Mesenchymal stem cell (in vitro differentiated cells and primary cell): ENCODE measurements around the gene TRPV2. TPM values are rescaled to one million over a fixed set of nuclear protein-coding genes. Genes with fewer than 3 reads are reported as not detected.

ENCODE experiments used
- DNase-seq: peaks from one replicate; pipeline ENCODE4 v3.0.0-alpha.2; 2013
- H2AFZ ChIP-seq: one replicate; pipeline ENCODE4 v1.6.1; 2013; ENCODE audit warnings: low read depth, mild to moderate bottlenecking, control low read depth, inconsistent platforms, low read length, moderate library complexity
- H2AK5ac ChIP-seq: 2 replicates; pipeline ENCODE4 v1.6.1; 2013; ENCODE audit warnings: low read length, moderate library complexity, mild to moderate bottlenecking, inconsistent platforms; ENCODE audit not compliant: severe bottlenecking
- H2BK120ac ChIP-seq: one replicate; pipeline ENCODE4 v1.6.1; 2013; ENCODE audit warnings: low read depth, mild to moderate bottlenecking, inconsistent platforms, low read length, moderate library complexity
- H2BK12ac ChIP-seq, 2 experiments: one replicate each; pipeline ENCODE4 v1.6.1; 2013; ENCODE audit warnings: inconsistent platforms in 2 of 2, low read length in 2 of 2, mild to moderate bottlenecking in 2 of 2, moderate library complexity in 2 of 2, control low read depth in 1 of 2
- H2BK15ac ChIP-seq: one replicate; pipeline ENCODE4 v1.6.1; 2013; ENCODE audit warnings: mild to moderate bottlenecking, low read depth, inconsistent platforms; ENCODE audit not compliant: poor library complexity, severe bottlenecking
- H2BK5ac ChIP-seq: 2 replicates; pipeline ENCODE4 v1.6.1; 2013; ENCODE audit warnings: low read depth, mild to moderate bottlenecking, low read length, control low read depth, inconsistent platforms; ENCODE audit not compliant: poor library complexity, severe bottlenecking
- H3K14ac ChIP-seq, 2 experiments: one replicate each; pipeline ENCODE4 v1.6.1; 2013; ENCODE audit warnings: inconsistent platforms in 2 of 2, low read length in 2 of 2, control low read depth in 1 of 2, mild to moderate bottlenecking in 1 of 2, moderate library complexity in 1 of 2
- H3K18ac ChIP-seq, 2 experiments: one replicate each; pipeline ENCODE4 v1.6.1; 2013; ENCODE audit warnings: inconsistent platforms in 2 of 2, low read length in 2 of 2, control low read depth in 1 of 2, low read depth in 1 of 2, mild to moderate bottlenecking in 1 of 2
- H3K23ac ChIP-seq, 2 experiments: one replicate each; pipeline ENCODE4 v1.6.1; 2013; ENCODE audit warnings: inconsistent platforms in 2 of 2, low read length in 2 of 2, mild to moderate bottlenecking in 2 of 2, moderate library complexity in 2 of 2, control low read depth in 1 of 2
- H3K27ac ChIP-seq: 2 replicates; pipeline ENCODE4 v1.5.1; 2013; ENCODE audit warnings: mild to moderate bottlenecking, moderate library complexity, low read length, control low read depth, inconsistent platforms; ENCODE audit not compliant: poor library complexity, severe bottlenecking
- H3K27me3 ChIP-seq, 2 experiments: 2 replicates each; pipeline versions ENCODE4 v1.6.1 to v1.7.0; 2013; ENCODE audit warnings: low read length in 2 of 2, mild to moderate bottlenecking in 2 of 2, moderate library complexity in 2 of 2, control low read depth in 1 of 2, inconsistent platforms in 1 of 2; ENCODE audit not compliant: control insufficient read depth in 1 of 2, insufficient read depth in 1 of 2
- H3K36me3 ChIP-seq, 2 experiments: 2 replicates each; pipeline versions ENCODE4 v1.6.1 to v1.7.0; 2013; ENCODE audit warnings: low read length in 2 of 2, control low read depth in 1 of 2, inconsistent platforms in 1 of 2, low read depth in 1 of 2, mild to moderate bottlenecking in 1 of 2; ENCODE audit not compliant: insufficient read depth in 2 of 2, control insufficient read depth in 1 of 2
- H3K4ac ChIP-seq, 2 experiments: one replicate each; pipeline ENCODE4 v1.6.1; 2013; ENCODE audit warnings: inconsistent platforms in 2 of 2, low read length in 2 of 2, mild to moderate bottlenecking in 2 of 2, moderate library complexity in 2 of 2, control low read depth in 1 of 2, low read depth in 1 of 2
- H3K4me1 ChIP-seq: 2 replicates; pipeline ENCODE4 v1.6.1; 2013; ENCODE audit warnings: low read depth, low read length, control low read depth; ENCODE audit not compliant: control insufficient read depth, insufficient read depth
- H3K4me2 ChIP-seq: 2 replicates; pipeline ENCODE4 v1.6.1; 2013; ENCODE audit warnings: low read length, mild to moderate bottlenecking, inconsistent platforms; ENCODE audit not compliant: poor library complexity, severe bottlenecking
- H3K4me3 ChIP-seq, 2 experiments: 2 replicates each; pipeline versions ENCODE4 v1.5.1 to v1.7.0; 2013; ENCODE audit warnings: low read length in 2 of 2, mild to moderate bottlenecking in 2 of 2, control low read depth in 1 of 2, low read depth in 1 of 2; ENCODE audit not compliant: insufficient read depth in 1 of 2
- H3K79me1 ChIP-seq: replicated peaks from 2 replicates; pipeline ENCODE4 v1.6.1; 2013; ENCODE audit warnings: mild to moderate bottlenecking, control low read depth, low read length, inconsistent platforms; ENCODE audit not compliant: poor library complexity, severe bottlenecking
- H3K9ac ChIP-seq: 2 replicates; pipeline ENCODE4 v1.7.0; 2013; ENCODE audit warnings: mild to moderate bottlenecking, low read length, moderate library complexity
- H3K9me3 ChIP-seq: 2 replicates; pipeline ENCODE4 v1.7.0; 2013; ENCODE audit warnings: mild to moderate bottlenecking, low read length; ENCODE audit not compliant: control insufficient read depth
- H4K8ac ChIP-seq: one replicate; pipeline ENCODE4 v1.6.1; 2013; ENCODE audit warnings: inconsistent platforms, mild to moderate bottlenecking, low read length, moderate library complexity
- H4K91ac ChIP-seq: one replicate; pipeline ENCODE4 v1.6.1; 2013; ENCODE audit warnings: mild to moderate bottlenecking, low read length, inconsistent platforms
- WGBS: methylation state at CpG from one replicate; pipeline ENCODE4 v1.1.7; 2013; ENCODE audit warnings: mixed read lengths; 5-methylcytosine and 5-hydroxymethylcytosine counted together
- polyA plus RNA-seq, 2 experiments: library from polyadenylated mRNA; stranded (reverse); fragments of 200-250 nt; gene quantifications; one replicate each; pipeline ENCODE4 v1.2.3, GENCODE V29; 2013

TRPV2 gene, protein sequence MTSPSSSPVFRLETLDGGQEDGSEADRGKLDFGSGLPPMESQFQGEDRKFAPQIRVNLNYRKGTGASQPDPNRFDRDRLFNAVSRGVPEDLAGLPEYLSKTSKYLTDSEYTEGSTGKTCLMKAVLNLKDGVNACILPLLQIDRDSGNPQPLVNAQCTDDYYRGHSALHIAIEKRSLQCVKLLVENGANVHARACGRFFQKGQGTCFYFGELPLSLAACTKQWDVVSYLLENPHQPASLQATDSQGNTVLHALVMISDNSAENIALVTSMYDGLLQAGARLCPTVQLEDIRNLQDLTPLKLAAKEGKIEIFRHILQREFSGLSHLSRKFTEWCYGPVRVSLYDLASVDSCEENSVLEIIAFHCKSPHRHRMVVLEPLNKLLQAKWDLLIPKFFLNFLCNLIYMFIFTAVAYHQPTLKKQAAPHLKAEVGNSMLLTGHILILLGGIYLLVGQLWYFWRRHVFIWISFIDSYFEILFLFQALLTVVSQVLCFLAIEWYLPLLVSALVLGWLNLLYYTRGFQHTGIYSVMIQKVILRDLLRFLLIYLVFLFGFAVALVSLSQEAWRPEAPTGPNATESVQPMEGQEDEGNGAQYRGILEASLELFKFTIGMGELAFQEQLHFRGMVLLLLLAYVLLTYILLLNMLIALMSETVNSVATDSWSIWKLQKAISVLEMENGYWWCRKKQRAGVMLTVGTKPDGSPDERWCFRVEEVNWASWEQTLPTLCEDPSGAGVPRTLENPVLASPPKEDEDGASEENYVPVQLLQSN
- 116 TPM for polyA plus RNA-seq (2013, experiment 1 of 2)
- 113 TPM for polyA plus RNA-seq (2013, experiment 2 of 2)

DNA sequence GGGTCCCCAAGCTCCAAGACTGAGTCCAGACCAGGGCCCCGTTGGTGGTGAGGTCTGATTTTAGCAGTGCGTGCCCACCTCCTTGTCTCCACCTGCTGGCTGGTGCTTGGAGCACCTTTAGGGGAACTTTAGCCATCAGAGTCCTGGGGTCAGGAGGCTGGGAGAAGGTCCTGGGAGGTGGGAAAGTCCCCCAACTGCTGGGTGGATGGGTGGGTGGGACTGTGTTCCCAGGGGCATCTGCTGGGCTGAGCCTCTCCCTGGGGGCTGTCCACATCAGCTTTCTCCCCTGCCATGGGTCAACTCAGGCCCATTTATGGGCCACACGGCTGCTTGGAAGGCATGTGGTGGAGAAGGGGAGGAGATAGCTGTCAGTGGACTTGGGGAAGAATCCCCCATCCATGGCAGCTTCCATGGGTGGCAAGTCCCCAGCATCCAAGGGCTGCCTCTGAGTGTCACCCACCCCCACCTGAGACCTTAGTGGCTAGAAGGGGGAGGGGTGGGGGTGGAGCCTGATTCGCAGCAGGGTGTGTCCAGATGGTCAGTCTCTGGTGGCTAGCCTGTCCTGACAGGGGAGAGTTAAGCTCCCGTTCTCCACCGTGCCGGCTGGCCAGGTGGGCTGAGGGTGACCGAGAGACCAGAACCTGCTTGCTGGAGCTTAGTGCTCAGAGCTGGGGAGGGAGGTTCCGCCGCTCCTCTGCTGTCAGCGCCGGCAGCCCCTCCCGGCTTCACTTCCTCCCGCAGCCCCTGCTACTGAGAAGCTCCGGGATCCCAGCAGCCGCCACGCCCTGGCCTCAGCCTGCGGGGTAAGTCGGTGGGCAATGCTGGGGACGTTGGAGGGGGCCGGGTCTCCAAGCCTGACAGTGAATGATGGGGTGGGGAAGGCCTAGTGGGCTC, at the start of gene TRPV2:
TSS of gene TRPV2 (plus strand) at position 541 of the 894 bp plus-strand sequence. CDS start 2,098 bp downstream, outside the sequence.
- H2AFZ ChIP-seq, result peak within 1 kb of the TSS; percentile 60
- no peak for DNase-seq
- H3K4ac ChIP-seq, result peak within 1 kb of the TSS; percentile 73 to 95
- peak within 1 kb of the TSS; percentile 20 to 97 for H2BK12ac ChIP-seq
- no peaks in the 10 kb centered on the region for H3K27me3 ChIP-seq
- peak within 1 kb of the TSS; percentile 83 for H2BK15ac ChIP-seq
- peak within 1 kb of the TSS in 1 of 2 experiments; percentile 80 for H3K23ac ChIP-seq
- peak within 1 kb of the TSS; percentile 49 for H4K8ac ChIP-seq
- peak within 1 kb of the TSS; percentile 90 for H2BK120ac ChIP-seq
- H3K4me2 ChIP-seq, result peak within 1 kb of the TSS; percentile 46
- H3K4me1 ChIP-seq, result peaks cover 38% of the 10 kb centered on the region
- peak within 1 kb of the TSS; percentile 20 for H2AK5ac ChIP-seq
- peak within 1 kb of the TSS in 1 of 2 experiments; percentile 99 for H3K14ac ChIP-seq
- H3K9ac ChIP-seq, result peak within 1 kb of the TSS; percentile 89
- peak within 1 kb of the TSS; percentile 91 for H4K91ac ChIP-seq
- no peak within 1 kb of the TSS for H2BK5ac ChIP-seq
- no peak within 1 kb of the TSS for H3K27ac ChIP-seq
- no peaks in the 10 kb centered on the region for H3K79me1 ChIP-seq
- peak within 1 kb of the TSS; percentile 30 to 73 for H3K18ac ChIP-seq
- peaks cover 0 to 16% of the 10 kb centered on the region in 2 experiments for H3K36me3 ChIP-seq
- 22% methylated on average over 21 of the region's 21 CpGs for WGBS
- H3K9me3 ChIP-seq, result no peaks in the 10 kb centered on the region
- peak within 1 kb of the TSS; percentile 42 to 87 for H3K4me3 ChIP-seq

DNA sequence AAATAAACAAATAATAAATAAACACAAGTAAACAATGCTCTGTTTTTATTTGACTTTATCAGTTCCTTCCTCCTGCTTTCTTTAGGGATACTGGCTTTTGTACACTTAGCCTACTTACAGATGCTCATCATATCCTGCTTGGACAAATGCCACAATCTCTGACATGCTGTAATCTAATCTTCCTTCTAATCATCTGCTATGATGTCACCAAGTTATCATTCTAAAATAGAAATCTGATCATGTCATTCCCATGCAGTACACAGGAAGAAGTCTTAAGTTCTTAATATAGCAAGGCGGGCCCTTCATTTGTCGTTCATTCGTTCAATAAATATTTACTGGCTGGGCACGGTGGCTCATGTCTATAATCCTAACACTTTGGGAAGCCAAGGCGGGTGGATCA, 43.6 kb upstream of the TRPV2 start:
- Histone ChIP-seq H3K14ac (no peak overlapping the region), H3K79me1 (no peaks in the 10 kb centered on the region), H3K18ac (no peak overlapping the region), H2BK120ac (no peak overlapping the region), H3K4me2 (no peak overlapping the region), H3K9ac (no peak overlapping the region), H2BK12ac (no peak overlapping the region), H3K36me3 (no peaks in the 10 kb centered on the region), H3K27me3 (no peaks in the 10 kb centered on the region), H3K4me1 (no peaks in the 10 kb centered on the region), H3K27ac (no peak overlapping the region), H3K4ac (no peak overlapping the region), H4K91ac (no peak overlapping the region), H3K9me3 (no peaks in the 10 kb centered on the region), H2AK5ac (no peak overlapping the region), H2AFZ (no peak overlapping the region), H3K4me3 (no peak overlapping the region), H2BK5ac (no peak overlapping the region), H2BK15ac (no peak overlapping the region), H4K8ac (no peak overlapping the region), H3K23ac (no peak overlapping the region)
- DNase-seq, result peak; percentile 85
- WGBS, result 68% methylated on average over 4 of the region's 5 CpGs

DNA sequence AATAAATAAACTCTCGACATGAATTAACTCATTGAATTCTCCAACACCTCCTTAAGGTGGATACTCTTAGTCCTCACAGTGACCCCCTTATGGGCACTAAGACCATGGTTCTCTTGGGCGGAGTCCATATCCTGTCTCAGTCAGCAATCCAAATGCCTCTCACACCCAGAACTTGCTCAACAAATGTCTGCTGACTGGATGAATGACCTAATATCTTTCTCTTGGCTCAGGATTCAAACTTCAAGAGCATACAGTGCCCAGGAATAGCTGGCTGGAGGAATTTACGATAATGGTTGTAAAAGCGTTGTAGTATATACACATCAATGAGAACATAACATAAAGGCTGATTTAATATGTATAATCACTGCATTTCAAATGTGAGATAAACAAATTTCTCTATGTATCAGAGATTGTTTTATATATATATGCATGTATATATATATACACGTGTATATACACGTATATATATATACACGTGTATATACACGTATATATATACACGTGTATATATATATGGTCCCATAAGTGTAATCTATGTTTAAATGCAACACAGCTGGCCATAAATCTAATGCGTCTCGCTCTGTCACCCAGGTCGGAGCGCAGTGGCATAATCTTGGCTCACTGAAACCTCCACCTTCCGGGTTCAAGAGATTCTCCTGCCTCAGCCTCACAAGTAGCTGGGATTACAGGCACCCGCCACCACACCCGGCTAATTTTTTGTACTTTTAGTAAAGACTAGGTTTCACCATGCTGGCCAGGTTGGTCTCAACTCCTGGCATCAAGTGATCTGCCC, 41.0 kb upstream of the TRPV2 start:
- no peak overlapping the region for H2AK5ac ChIP-seq
- H2BK12ac ChIP-seq, result no peak overlapping the region
- H3K4me1 ChIP-seq, result no peaks in the 10 kb centered on the region
- H3K9ac ChIP-seq, result no peak overlapping the region
- H3K9me3 ChIP-seq, result no peaks in the 10 kb centered on the region
- no peak overlapping the region for H3K4ac ChIP-seq
- H2BK120ac ChIP-seq, result no peak overlapping the region
- no peak overlapping the region for H4K8ac ChIP-seq
- no peak overlapping the region for H2BK15ac ChIP-seq
- H3K23ac ChIP-seq, result no peak overlapping the region
- H2AFZ ChIP-seq, result no peak overlapping the region
- H3K79me1 ChIP-seq, result no peaks in the 10 kb centered on the region
- peak; percentile 63 for DNase-seq
- no peaks in the 10 kb centered on the region for H3K27me3 ChIP-seq
- WGBS, result 91% methylated on average over 10 of the region's 16 CpGs
- no peak overlapping the region for H4K91ac ChIP-seq
- H3K14ac ChIP-seq, result no peak overlapping the region
- no peaks in the 10 kb centered on the region for H3K36me3 ChIP-seq
- H3K4me3 ChIP-seq, result no peak overlapping the region
- H3K27ac ChIP-seq, result no peak overlapping the region
- no peak overlapping the region for H3K18ac ChIP-seq
- no peak overlapping the region for H3K4me2 ChIP-seq
- no peak overlapping the region for H2BK5ac ChIP-seq
